GM21576 (cell line): ENCODE data around the gene FBL.
"Not testable (repeated sequence)": the region's sequence is repeated elsewhere in the genome, so short reads cannot be mapped to it uniquely, and the experiment has no call there.

Experiments used
- ATAC-seq: cut with Tn5 transposase; IDR thresholded peaks from one replicate; pipeline ENCODE4 v1.9.1; 2021; ENCODE audit warnings: mild to moderate bottlenecking, moderate library complexity; ENCODE audit not compliant: unreplicated experiment

The FBL gene

GRCh38 chr19:39845933-39846677 is at the start of gene FBL:
FBL (minus strand) TSS chr19:39846379; CDS start chr19:39846300, 79 bp downstream.
- ATAC-seq, result peak; percentile 70

DNA sequence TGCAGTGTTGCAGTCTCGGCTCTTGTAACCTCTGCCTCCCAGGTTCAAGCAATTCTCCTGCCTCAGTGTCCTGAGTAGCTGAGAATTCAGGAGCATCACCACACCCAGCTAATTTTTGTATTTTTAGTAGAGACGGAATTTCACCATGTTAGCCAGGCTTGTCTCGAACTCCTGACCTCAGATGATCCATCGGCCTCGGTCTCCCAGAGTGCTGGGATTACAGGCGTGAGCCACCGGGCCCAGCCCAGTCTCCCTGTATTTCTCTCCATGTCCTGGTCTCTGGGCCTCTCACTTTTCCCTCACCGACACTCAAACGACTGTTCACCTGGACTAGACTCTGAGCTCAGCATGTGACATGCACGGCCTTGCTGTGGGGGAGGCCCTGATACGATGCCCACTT is 48.9 kb upstream of the FBL start:
- ATAC-seq, result not testable (repeated sequence)

DNA sequence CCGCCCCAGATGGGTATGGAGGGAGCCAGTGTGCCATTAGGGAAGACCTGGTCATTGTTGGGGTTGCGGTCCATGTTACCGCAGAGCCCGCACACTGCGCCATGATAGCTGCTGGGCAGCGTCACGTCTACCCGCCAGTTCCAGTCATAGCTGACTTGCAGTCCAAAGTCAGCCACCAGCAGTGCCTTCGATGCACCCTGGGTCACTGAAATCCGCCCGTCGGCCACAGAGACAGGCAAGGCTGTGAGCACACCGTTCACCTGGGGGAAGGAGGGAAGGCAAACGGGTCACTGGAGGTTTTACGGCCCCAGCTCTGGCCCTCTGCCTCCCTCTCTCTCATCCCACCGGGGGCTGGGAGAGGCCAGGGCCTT is 48.0 kb upstream of the FBL start:
- ATAC-seq, result not testable (repeated sequence)

- ATAC-seq, result not testable (repeated sequence)
Measured at GRCh38 chr19:39893366-39894235, 47.4 kb upstream of the FBL start.

GRCh38 chr19:39892506-39892902 is 46.3 kb upstream of the FBL start:
- not testable (repeated sequence) for ATAC-seq

- not testable (repeated sequence) for ATAC-seq
Measured at GRCh38 chr19:39891660-39892505, 45.7 kb upstream of the FBL start.

- no peak for ATAC-seq
Measured at GRCh38 chr19:39890755-39891551, 44.8 kb upstream of the FBL start.

DNA sequence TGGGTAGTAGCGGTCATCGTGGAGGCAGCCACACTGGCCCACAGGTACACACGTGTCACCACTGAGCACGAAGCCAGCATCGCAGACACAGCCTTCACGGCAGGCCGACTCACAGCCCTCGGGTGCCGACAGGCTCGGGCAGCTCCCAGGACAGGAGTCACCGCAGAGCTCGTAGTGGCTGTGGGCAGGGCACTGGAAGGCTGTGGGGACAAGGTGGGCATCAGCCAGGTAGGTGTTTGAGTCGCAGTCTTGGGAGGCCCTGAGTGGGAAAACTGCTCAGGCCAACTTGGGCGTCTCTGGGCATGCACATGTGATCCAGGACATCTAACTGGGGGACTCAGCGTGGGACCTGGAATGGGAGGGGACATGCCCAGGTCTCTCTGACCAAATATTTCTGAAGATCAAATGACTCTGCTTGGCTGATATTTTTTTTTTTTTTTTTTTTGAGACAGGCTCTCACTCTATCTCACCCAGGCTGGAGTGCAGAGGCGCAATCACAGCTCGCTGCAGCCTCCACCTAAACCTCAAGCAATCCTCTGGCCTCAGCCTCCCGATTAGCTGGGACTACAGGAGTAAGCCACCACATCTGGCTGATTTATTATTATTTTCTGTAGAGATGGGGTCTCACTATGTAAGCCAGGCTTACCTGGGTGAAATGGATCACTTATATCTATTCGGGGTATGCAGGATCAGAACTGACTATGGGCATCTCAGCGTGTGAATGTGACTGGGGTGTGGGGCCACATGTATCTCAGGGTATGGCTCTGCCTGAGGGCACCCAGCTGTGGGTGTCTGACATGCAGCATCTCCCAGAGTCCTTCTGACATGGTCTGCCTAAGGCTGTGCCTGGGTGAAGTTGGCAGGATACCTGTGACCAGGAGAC is 43.9 kb upstream of the FBL start:
- not testable (repeated sequence) for ATAC-seq

DNA sequence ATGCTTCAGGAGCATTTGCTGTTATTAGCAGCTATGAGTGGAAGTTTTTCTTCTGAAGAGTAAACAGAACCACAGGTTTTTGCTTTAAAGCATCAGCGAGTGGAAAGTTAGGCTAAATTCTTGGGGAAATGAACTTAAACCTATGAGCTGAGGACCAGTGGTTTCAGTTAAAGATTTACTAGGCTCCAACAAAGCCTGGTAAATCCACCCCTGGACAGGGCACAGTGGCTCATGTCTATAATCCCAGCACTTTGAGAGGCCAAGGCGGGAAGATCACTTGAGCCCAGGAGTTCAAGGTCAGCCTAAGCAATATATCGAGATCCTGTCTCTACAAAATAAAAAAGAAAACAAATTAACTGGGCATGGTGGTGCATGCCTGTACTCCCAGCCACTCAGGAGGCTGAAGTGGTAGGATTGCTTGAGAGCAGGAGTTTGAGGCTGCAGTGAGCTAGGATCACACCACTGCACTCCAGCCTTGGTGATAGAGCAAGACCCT is 41.3 kb upstream of the FBL start:
- ATAC-seq, result not testable (repeated sequence)

DNA sequence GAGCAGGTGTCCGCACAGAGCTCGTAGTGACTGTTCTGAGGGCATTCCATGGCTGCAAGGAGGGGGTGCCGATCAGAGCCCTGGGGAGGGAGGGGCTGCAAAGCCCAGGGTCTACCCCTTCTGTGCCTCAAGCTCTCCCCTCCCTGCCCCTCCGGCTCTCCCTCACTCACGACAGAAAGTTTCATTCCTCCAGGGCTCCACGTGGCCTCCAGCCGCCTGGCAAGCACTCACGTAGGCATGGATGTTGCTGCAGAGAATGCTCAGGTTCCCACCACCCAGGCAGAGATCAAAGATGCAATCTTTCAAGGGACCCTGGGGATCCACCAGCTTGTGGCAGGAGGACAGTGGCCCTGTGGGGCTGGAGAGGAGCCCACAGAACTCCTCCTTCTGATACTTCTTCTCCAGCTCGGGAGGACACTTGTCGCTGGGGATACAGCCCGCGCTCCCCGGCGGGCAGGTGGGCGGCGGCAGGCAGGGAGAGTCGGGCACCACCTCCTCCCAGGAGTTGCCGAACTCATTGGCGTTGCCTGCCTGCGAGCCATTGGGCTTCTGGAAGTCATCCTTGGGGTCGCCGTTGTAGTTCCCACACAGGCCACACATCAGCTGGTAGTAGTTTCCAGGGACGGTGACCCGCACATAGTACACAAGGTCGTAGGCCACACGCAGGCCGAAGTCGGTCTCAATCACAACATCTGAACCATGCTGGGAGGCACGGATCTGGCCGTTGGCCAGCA is 39.8 kb upstream of the FBL start:
- not testable (repeated sequence) for ATAC-seq

GRCh38 chr19:39884721-39885120 is 38.5 kb upstream of the FBL start:
- ATAC-seq, result not testable (repeated sequence)

GRCh38 chr19:39882645-39883044 is 36.5 kb upstream of the FBL start:
- ATAC-seq, result not testable (repeated sequence)

DNA sequence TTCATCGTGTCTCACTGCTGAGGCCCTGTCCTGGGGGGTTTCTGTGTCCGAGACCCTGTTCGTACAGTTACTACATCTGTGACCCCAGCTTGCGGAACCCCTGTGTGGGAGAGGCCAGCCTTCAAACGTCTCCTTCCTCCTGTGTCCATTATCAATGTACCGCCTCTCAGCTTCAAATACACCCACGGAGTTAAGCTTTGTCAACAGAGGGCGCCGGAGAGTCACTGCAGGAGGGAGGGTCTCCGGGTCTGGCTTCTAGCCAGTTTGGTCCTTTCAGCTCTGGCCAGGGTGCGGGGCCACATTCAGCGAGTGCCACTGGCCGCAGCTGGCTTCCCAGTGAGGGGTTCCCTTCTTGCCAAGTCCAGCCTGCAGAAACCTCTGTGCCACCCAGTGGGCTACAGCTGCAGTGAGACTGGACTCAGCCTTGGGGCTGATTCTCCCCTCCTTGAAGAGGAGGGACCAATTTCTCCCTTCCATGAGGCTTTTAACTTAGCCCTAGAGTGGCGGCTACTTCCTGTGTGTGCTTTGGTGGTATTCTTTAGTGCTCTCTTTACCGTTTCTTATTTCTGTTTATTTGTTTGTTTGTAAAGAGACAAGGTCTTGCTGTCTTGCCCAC is 35.4 kb upstream of the FBL start:
- not testable (repeated sequence) for ATAC-seq

DNA sequence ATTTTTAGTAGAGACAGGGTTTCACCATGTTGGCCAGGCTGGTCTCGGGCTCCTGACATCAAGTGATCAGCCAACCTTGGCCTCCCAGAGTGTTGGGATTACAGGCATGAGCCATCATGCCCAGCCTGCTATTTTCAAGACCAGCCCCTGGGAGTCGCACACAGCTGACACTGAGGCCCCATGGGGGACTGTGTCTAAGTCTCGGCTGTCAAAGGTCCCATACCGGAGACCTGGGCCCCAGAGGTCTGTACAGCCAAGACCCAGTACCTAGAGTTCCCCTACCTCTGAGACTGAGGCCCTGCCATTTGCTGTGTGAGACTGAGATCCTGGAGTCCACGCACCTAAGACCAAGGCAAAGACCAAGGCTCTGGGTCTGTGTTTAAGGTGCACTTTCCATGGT is 34.1 kb upstream of the FBL start:
- ATAC-seq, result not testable (repeated sequence)

GRCh38 chr19:39879796-39880195 is 33.6 kb upstream of the FBL start:
- ATAC-seq, result not testable (repeated sequence)

- ATAC-seq, result not testable (repeated sequence)
Measured at GRCh38 chr19:39878866-39879265, 32.7 kb upstream of the FBL start.

- no peak for ATAC-seq
Measured at GRCh38 chr19:39878398-39878797, 32.2 kb upstream of the FBL start.

DNA sequence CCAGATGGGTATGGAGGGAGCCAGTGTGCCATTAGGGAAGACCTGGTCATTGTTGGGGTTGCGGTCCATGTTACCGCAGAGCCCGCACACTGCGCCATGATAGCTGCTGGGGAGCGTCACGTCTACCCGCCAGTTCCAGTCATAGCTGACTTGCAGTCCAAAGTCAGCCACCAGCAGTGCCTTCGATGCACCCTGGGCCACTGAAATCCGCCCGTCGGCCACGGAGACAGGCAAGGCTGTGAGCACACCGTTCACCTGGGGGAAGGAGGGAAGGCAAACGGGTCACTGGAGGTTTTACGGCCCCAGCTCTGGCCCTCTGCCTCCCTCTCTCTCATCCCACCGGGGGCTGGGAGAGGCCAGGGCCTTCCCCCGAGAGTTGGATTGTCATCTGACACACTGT is 31.8 kb upstream of the FBL start:
- ATAC-seq, result not testable (repeated sequence)
